Measurements from ENCODE around the gene PPP2R5A.

The PPP2R5A gene

DNA sequence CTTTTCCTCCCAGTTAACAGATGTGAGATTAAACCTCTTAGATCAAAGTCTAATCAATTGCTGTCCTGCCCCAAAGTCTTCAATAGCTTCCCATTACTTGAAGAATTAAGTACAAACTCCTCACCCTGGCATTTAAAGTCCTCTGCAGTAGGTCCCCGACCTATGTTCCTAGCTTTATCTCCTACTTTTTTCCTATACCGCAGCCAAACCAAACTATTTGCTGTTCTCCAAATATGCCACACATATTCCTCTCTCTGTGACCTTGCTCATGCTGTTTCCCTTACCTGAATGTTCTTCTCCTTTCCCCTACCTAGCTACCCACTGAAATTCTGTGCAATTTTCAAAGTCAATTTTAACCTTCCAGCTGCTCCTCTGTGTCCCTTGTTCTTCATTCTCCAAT, 14.0 kb upstream of the PPP2R5A start:
- Histone ChIP-seq H3K9me3 (ENCODE audit: control insufficient read depth, insufficient read depth, low read depth, low read length) (no peaks in the 10 kb centered on the region), H3K27ac (ENCODE audit: extremely low read depth, low read depth, low read length) (no peak overlapping the region), H3K4me1 (ENCODE audit: control insufficient read depth, insufficient read depth, low read length) (no peaks in the 10 kb centered on the region), H3K4me3 (ENCODE audit: low read depth, low read length) (no peak overlapping the region), H3K36me3 (ENCODE audit: control insufficient read depth in 2 of 2, insufficient read depth in 1 of 2, low read length in 2 of 2) (no peaks in the 10 kb centered on the region)
- ChIA-PET CTCF (interaction anchor here (0.9 kb wide), 1 partner anchor 10 kb away, joined by 3 read pairs; no protein-coding TSS in a partner anchor), POLR2A (no interaction called here)
- no peak for TF ChIP-seq ZBTB49 (tag by site-specific recombination; IDR thresholded peaks at IDR 0.05; ENCODE audit: low read depth)
- 0 out of 2 replicates have a peak, but pooled peaks have one; percentile 35 for TF ChIP-seq ZNF776 (tag by site-specific recombination; IDR thresholded peaks at IDR 0.05; ENCODE audit: borderline replicate concordance)

- POLR2A ChIA-PET: no interaction called here
- Histone ChIP-seq H3K27ac (ENCODE audit: extremely low read depth, low read depth, low read length) (no peak overlapping the region), H3K36me3 (ENCODE audit: control insufficient read depth in 2 of 2, insufficient read depth in 1 of 2, low read length in 2 of 2) (no peaks in the 10 kb centered on the region), H3K4me1 (ENCODE audit: control insufficient read depth, insufficient read depth, low read length) (no peaks in the 10 kb centered on the region), H3K4me3 (ENCODE audit: low read depth, low read length) (no peak overlapping the region), H3K9me3 (ENCODE audit: control insufficient read depth, insufficient read depth, low read depth, low read length) (no peaks in the 10 kb centered on the region)
- CTCF ChIA-PET: interaction anchor here (0.9 kb wide), 1 partner anchor 11 kb away, joined by 3 read pairs; no protein-coding TSS in a partner anchor
- no peak for TF ChIP-seq ZNF350 (tag by site-specific recombination; IDR thresholded peaks at IDR 0.05)
- TF ChIP-seq ZNF510 (tag by site-specific recombination; IDR thresholded peaks at IDR 0.05; ENCODE audit: insufficient replicate concordance): no peak
- no peak for TF ChIP-seq OSR2 (tag by site-specific recombination; IDR thresholded peaks at IDR 0.05)
- no peak for TF ChIP-seq ZXDB (tag by site-specific recombination; IDR thresholded peaks at IDR 0.05)
Measured at GRCh38 chr1:212271823-212272485, 13.3 kb upstream of the PPP2R5A start.

DNA sequence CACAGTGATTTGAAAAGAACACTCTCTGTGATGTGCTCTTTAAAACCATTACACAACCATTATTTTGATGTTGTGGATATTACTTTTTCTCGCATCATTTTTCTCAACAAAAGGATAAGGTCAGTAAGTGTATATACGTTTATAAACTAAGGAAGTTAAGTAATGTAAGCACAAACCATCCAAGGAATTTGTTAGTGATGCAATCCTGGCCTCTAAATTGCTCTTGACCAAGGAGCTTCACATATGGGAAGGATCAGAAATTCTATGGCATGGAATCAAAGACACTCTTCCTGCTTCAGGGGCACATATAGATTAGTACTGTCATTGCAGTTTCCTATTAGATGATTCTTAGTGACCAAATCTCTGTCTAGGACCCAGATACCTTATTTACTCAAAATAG, 3.6 kb upstream of the PPP2R5A start:
- no peak overlapping the region for H3K27ac ChIP-seq (ENCODE audit: extremely low read depth, low read depth, low read length)
- TF ChIP-seq ZNF221 (tag by site-specific recombination; IDR thresholded peaks at IDR 0.05; ENCODE audit: borderline replicate concordance) (no peak), ZNF596 (tag by site-specific recombination; IDR thresholded peaks at IDR 0.05) (no peak), KLF10 (tag by site-specific recombination; IDR thresholded peaks at IDR 0.05) (no peak), ZNF10 (tag by site-specific recombination; IDR thresholded peaks at IDR 0.05) (no peak), GLI4 (tag by site-specific recombination; IDR thresholded peaks at IDR 0.05) (no peak), ZBTB1 (tag by site-specific recombination; IDR thresholded peaks at IDR 0.05) (no peak), ZNF214 (tag by site-specific recombination; IDR thresholded peaks at IDR 0.05; ENCODE audit: borderline replicate concordance) (no peak), ZNF580 (tag by site-specific recombination; IDR thresholded peaks at IDR 0.05) (no peak), ZSCAN30 (tag by site-specific recombination; IDR thresholded peaks at IDR 0.05) (no peak), ZNF624 (tag by site-specific recombination; IDR thresholded peaks at IDR 0.05) (no peak), ZNF398 (tag by site-specific recombination; IDR thresholded peaks at IDR 0.05) (no peak), ZFP3 (tag by site-specific recombination; IDR thresholded peaks at IDR 0.05; ENCODE audit: low read depth) (no peak)
- TF ChIP-seq, protein P1, sequence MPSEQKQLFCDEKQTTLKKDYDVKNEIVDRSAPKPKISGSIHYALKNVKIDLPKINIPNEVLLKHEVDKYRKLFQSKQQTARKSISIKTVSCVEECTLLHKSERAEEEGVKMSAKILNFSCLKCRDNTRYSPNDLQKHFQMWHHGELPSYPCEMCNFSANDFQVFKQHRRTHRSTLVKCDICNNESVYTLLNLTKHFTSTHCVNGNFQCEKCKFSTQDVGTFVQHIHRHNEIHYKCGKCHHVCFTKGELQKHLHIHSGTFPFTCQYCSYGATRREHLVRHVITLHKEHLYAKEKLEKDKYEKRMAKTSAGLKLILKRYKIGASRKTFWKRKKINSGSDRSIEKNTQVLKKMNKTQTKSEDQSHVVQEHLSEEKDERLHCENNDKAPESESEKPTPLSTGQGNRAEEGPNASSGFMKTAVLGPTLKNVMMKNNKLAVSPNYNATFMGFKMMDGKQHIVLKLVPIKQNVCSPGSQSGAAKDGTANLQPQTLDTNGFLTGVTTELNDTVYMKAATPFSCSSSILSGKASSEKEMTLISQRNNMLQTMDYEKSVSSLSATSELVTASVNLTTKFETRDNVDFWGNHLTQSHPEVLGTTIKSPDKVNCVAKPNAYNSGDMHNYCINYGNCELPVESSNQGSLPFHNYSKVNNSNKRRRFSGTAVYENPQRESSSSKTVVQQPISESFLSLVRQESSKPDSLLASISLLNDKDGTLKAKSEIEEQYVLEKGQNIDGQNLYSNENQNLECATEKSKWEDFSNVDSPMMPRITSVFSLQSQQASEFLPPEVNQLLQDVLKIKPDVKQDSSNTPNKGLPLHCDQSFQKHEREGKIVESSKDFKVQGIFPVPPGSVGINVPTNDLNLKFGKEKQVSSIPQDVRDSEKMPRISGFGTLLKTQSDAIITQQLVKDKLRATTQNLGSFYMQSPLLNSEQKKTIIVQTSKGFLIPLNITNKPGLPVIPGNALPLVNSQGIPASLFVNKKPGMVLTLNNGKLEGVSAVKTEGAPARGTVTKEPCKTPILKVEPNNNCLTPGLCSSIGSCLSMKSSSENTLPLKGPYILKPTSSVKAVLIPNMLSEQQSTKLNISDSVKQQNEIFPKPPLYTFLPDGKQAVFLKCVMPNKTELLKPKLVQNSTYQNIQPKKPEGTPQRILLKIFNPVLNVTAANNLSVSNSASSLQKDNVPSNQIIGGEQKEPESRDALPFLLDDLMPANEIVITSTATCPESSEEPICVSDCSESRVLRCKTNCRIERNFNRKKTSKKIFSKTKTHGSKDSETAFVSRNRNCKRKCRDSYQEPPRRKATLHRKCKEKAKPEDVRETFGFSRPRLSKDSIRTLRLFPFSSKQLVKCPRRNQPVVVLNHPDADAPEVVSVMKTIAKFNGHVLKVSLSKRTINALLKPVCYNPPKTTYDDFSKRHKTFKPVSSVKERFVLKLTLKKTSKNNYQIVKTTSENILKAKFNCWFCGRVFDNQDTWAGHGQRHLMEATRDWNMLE (tag by site-specific recombination; conservative IDR thresholded peaks at IDR 0.05; ENCODE audit: low read depth): no peak
- no peak overlapping the region for H3K4me3 ChIP-seq (ENCODE audit: low read depth, low read length)
- ChIA-PET CTCF (interaction anchor here (0.6 kb wide), 1 partner anchor 174 kb away, joined by 6 read pairs; no protein-coding TSS in a partner anchor), POLR2A (no interaction called here)
- H3K4me1 ChIP-seq (ENCODE audit: control insufficient read depth, insufficient read depth, low read length): no peaks in the 10 kb centered on the region
- H3K36me3 ChIP-seq (ENCODE audit: control insufficient read depth in 2 of 2, insufficient read depth in 1 of 2, low read length in 2 of 2): no peaks in the 10 kb centered on the region
- no peaks in the 10 kb centered on the region for H3K9me3 ChIP-seq (ENCODE audit: control insufficient read depth, insufficient read depth, low read depth, low read length)

Data from HEK293 (cell line).